Gastroesophageal sphincter (tissue), 4 donors: ENCODE results near the gene IL1RAPL2. TPM values are rescaled to one million over a fixed set of nuclear protein-coding genes. Genes with fewer than 3 reads are reported as not detected.

Experiments
- ATAC-seq: fragments of 150-250 bp; one replicate; pipeline ENCODE4 v1.9.1; 2016; ENCODE audit warnings: mild to moderate bottlenecking, moderate library complexity
- H3K27ac ChIP-seq, 4 donors: fragments of 200-600 bp; sonication (generic) in 3 of 4; 1 replicate in 3 of 4; 2 replicates in 1 of 4; pipeline ENCODE4 v1.5.1; 2016 to 2019
- H3K27me3 ChIP-seq: fragments of 200-600 bp; sonication (generic); one replicate; pipeline ENCODE4 v1.5.1; 2019
- H3K36me3 ChIP-seq, 2 donors: fragments of 200-600 bp; sonication (generic); one replicate each; pipeline ENCODE4 v1.5.1; 2019; ENCODE audit warnings: control low read depth in 1 of 2
- H3K4me1 ChIP-seq, 3 donors: fragments of 200-600 bp; sonication (generic); 1 replicate in 2 of 3; 2 replicates in 1 of 3; pipeline ENCODE4 v1.5.1; 2016 to 2019; ENCODE audit warnings: control low read depth in 2 of 3
- H3K4me3 ChIP-seq, 2 donors: fragments of 200-600 bp; sonication (generic); one replicate each; pipeline ENCODE4 v1.5.1; 2019; ENCODE audit warnings: mild to moderate bottlenecking in 1 of 2, moderate library complexity in 1 of 2
- H3K9me3 ChIP-seq, 3 donors: fragments of 200-600 bp; sonication (generic); one replicate each; pipeline ENCODE4 v1.5.1; 2017 to 2019; ENCODE audit warnings: control low read depth in 2 of 3
- EP300 ChIP-seq: sonication (generic); formaldehyde crosslinking; IDR thresholded peaks from one replicate; pipeline ENCODE4 v1.6.1; 2017; ENCODE audit warnings: antibody characterized with exemption, mild to moderate bottlenecking
- POLR2A ChIP-seq, 2 donors: fragments of 450-650 bp; IDR thresholded peaks; one replicate each; pipeline ENCODE4 v1.6.1; 2017; ENCODE audit warnings: antibody characterized with exemption in 2 of 2, mild to moderate bottlenecking in 2 of 2, moderate library complexity in 1 of 2
- POLR2AphosphoS5 ChIP-seq: sonication (generic); formaldehyde crosslinking; IDR thresholded peaks from one replicate; pipeline ENCODE4 v1.6.1; 2017; ENCODE audit warnings: antibody characterized with exemption
- WGBS, 2 donors: methylation state at CpG; one replicate each; pipeline ENCODE4 v1.1.5; 2018; ENCODE audit warnings: low coverage in 1 of 2; 5-methylcytosine and 5-hydroxymethylcytosine counted together
- total RNA-seq, 4 donors: library from RNA; depleted of rRNA; stranded (reverse); fragments of >200 nt; gene quantifications; one replicate each; pipeline ENCODE4 v1.1.0, GENCODE V29; 2016
- TF ChIP-seq, protein P1 (sequence below), 4 experiments: fragments of 200-600 bp in 2 of 4; fragments of 450-650 bp in 2 of 4; sonication (generic) in 1 of 4; IDR thresholded peaks; one replicate each; pipeline ENCODE4 v1.5.1; 2017 to 2019; ENCODE audit warnings: antibody characterized with exemption in 4 of 4, mild to moderate bottlenecking in 2 of 4, moderate library complexity in 2 of 4

Gene IL1RAPL2
- total RNA-seq, 4 donors from 2014 or later, result 0.54 TPM; not detected in 2

DNA sequence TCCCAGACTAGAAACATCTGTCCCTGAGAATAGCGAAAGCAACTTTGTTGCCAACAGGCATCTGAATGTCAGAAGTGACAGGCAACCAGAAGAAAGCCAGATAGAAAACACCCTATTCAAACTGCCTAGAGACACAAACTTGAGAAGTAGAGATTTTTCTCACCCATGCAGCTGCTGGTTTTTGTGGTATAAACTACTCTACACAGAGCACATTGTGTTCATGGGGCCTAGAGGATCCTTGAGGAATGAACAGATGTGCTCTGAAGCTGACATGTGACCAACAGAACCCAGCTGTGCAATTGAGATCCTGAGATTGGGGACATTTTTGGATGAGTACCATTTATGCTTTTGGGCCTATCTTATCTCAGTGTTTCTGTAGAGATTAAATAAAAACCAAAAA is 1192.8 kb downstream of the IL1RAPL2 start:
- no peak overlapping the region for H3K27ac ChIP-seq
- no peaks in the 10 kb centered on the region for H3K4me1 ChIP-seq
- ATAC-seq, result no peak
- TF ChIP-seq EP300 (no peak), POLR2AphosphoS5 (no peak), POLR2A (IDR thresholded peaks at IDR 0.05) (no peak)
- TF ChIP-seq, protein P1, sequence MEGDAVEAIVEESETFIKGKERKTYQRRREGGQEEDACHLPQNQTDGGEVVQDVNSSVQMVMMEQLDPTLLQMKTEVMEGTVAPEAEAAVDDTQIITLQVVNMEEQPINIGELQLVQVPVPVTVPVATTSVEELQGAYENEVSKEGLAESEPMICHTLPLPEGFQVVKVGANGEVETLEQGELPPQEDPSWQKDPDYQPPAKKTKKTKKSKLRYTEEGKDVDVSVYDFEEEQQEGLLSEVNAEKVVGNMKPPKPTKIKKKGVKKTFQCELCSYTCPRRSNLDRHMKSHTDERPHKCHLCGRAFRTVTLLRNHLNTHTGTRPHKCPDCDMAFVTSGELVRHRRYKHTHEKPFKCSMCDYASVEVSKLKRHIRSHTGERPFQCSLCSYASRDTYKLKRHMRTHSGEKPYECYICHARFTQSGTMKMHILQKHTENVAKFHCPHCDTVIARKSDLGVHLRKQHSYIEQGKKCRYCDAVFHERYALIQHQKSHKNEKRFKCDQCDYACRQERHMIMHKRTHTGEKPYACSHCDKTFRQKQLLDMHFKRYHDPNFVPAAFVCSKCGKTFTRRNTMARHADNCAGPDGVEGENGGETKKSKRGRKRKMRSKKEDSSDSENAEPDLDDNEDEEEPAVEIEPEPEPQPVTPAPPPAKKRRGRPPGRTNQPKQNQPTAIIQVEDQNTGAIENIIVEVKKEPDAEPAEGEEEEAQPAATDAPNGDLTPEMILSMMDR (IDR thresholded peaks at IDR 0.05), result no peak
- no peak overlapping the region for H3K4me3 ChIP-seq
- H3K36me3 ChIP-seq, result no peaks in the 10 kb centered on the region
- WGBS, 2 donors, result 50% methylated on average over 1 of the region's 1 CpG; no CpG with 5 or more reads in 1 of the 2 donors
- H3K27me3 ChIP-seq, result no peaks in the 10 kb centered on the region
- H3K9me3 ChIP-seq, result no peaks in the 10 kb centered on the region

DNA sequence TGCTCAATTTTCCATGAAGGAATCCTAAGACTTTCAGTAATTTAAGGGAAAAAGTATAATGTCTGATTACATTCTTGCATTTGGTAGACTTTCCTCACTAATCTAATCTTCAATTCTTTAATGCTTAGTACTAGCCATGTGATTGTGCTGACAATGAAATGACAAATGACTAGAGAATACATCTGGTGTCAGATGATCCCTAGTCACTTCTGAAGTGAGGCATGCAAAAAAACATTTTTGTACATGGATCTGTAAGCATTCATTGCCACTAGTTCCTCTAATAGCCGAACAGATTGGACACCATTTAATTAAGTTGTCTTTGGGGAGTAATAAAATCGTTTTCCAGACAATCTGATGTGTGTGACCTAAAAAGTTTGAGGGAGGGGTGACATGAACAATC is 1193.6 kb downstream of the IL1RAPL2 start:
- Histone ChIP-seq H3K27me3 (no peaks in the 10 kb centered on the region), H3K9me3 (no peaks in the 10 kb centered on the region), H3K27ac (no peak overlapping the region), H3K36me3 (no peaks in the 10 kb centered on the region), H3K4me3 (no peak overlapping the region), H3K4me1 (no peaks in the 10 kb centered on the region)
- no peak for TF ChIP-seq EP300
- ATAC-seq, result no peak
- WGBS, 2 donors, result 33 to 75% methylated on average over 1 to 2 of the region's 2 CpGs

DNA sequence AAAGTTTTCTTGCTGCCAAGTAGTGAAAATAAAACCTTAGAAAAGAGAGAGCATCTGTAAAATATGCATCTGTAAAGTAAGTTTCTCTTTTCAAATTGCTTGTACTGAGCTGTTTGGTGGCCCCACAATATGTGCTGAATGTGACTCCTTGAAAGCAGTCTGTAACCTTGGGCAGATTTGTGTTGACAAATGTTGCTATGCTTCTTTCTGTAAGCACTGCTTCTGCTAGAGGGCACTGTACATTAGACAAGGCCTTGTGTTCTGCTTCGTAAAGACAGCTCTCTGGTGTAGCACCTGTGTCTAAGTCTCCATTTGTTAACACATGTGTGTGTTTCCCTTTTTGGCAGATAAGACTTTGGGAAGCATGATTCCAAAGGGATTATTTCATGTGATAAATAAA is 1199.7 kb downstream of the IL1RAPL2 start:
- ATAC-seq, result no peak
- Histone ChIP-seq H3K27me3 (no peaks in the 10 kb centered on the region), H3K36me3 (no peaks in the 10 kb centered on the region), H3K4me3 (no peak overlapping the region), H3K4me1 (no peaks in the 10 kb centered on the region), H3K27ac (no peak overlapping the region), H3K9me3 (no peaks in the 10 kb centered on the region)
- 80% methylated on average over 1 of the region's 1 CpG; no CpG with 5 or more reads in 1 of the 2 donors for WGBS, 2 donors
- no peak for TF ChIP-seq POLR2AphosphoS5
- TF ChIP-seq, protein P1 (IDR thresholded peaks at IDR 0.05), result no peak
- TF ChIP-seq POLR2A (IDR thresholded peaks at IDR 0.05), result no peak
- no peak for TF ChIP-seq EP300

DNA sequence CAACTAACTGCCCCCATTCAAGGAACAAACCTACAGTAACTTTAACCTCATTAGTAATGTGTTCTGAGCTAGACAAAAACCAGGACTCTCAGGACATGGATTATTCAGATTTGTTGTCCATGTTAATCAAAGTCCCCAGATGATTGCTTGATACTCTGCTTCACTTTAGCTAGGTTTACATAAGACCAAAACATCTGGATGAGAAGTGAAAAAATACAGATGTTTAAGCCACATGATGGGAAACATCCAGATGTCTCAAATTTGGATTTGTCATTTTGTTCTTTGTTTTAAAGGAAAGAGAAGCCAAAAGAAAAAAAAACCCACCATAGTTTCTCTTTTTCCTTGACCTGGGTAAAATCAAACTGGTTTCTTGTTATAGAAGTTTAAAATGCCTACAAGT is 1207.8 kb downstream of the IL1RAPL2 start:
- H3K9me3 ChIP-seq, result no peaks in the 10 kb centered on the region
- no peak for ATAC-seq
- H3K4me3 ChIP-seq, result no peak overlapping the region
- TF ChIP-seq POLR2AphosphoS5, result no peak
- TF ChIP-seq EP300, result no peak
- TF ChIP-seq POLR2A (IDR thresholded peaks at IDR 0.05), result no peak
- TF ChIP-seq, protein P1 (IDR thresholded peaks at IDR 0.05), result no peak
- H3K27ac ChIP-seq, result no peak overlapping the region
- H3K27me3 ChIP-seq, result no peaks in the 10 kb centered on the region
- H3K4me1 ChIP-seq, result no peaks in the 10 kb centered on the region
- H3K36me3 ChIP-seq, result no peaks in the 10 kb centered on the region

DNA sequence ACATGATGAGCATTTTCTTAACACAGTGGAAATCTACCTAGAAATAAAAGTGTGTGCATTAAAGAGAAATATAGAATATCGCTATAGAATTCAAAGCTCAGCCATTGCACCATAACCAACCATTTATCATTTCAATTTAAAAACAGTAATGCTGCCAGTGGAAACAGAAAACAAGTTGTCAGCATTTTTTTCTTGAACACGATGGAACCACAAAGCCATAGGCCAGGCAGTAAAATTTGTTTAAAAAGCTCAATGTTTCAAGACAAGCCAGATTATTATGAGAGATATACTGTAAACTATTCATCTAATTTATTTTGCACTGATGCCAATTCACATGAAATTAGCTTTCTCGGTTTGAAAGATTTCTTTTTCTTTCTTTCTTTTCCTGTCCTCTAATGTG is 1209.7 kb downstream of the IL1RAPL2 start:
- H3K9me3 ChIP-seq, result no peaks in the 10 kb centered on the region
- H3K4me3 ChIP-seq, result no peak overlapping the region
- no peaks in the 10 kb centered on the region for H3K36me3 ChIP-seq
- 26 to 44% methylated on average over 3 of the region's 3 CpGs for WGBS, 2 donors
- no peaks in the 10 kb centered on the region for H3K4me1 ChIP-seq
- no peaks in the 10 kb centered on the region for H3K27me3 ChIP-seq
- no peak for TF ChIP-seq POLR2A (IDR thresholded peaks at IDR 0.05)
- TF ChIP-seq POLR2AphosphoS5, result no peak
- TF ChIP-seq, protein P1 (IDR thresholded peaks at IDR 0.05), result no peak
- no peak for TF ChIP-seq EP300
- no peak overlapping the region for H3K27ac ChIP-seq
- no peak for ATAC-seq
